Thoracic aorta (tissue), 2 donors: ENCODE data around the gene CUBN. TPM values are rescaled to one million over a fixed set of nuclear protein-coding genes. Genes with fewer than 3 reads are reported as not detected.

Experiments
- ATAC-seq: fragments of 150-250 bp; one replicate; pipeline ENCODE4 v1.8.0; 2017; ENCODE audit warnings: low read depth; ENCODE audit not compliant: insufficient number of reproducible peaks, low FRiP score
- DNase-seq: peaks from one replicate; pipeline ENCODE4 v3.0.0-alpha.2; 2020; ENCODE audit warnings: low spot score
- H3K27ac ChIP-seq, 2 donors: fragments of 200-600 bp; sonication (generic); 1 replicate in 1 of 2; 2 replicates in 1 of 2; pipeline ENCODE4 v1.5.1; 2016; ENCODE audit warnings: mild to moderate bottlenecking in 2 of 2, moderate library complexity in 2 of 2
- H3K27me3 ChIP-seq: fragments of 200-600 bp; sonication (generic); replicated peaks from 2 replicates; pipeline ENCODE4 v1.6.0; 2016; ENCODE audit warnings: mild to moderate bottlenecking; ENCODE audit not compliant: insufficient read depth
- H3K36me3 ChIP-seq: fragments of 200-600 bp; sonication (generic); one replicate; pipeline ENCODE4 v1.5.1; 2016
- H3K4me1 ChIP-seq, 2 donors: fragments of 200-600 bp; sonication (generic); 1 replicate in 1 of 2; 2 replicates in 1 of 2; pipeline versions ENCODE4 v1.5.1 to v1.6.0; 2016; ENCODE audit warnings: low read depth in 2 of 2, mild to moderate bottlenecking in 1 of 2; ENCODE audit not compliant: control insufficient read depth in 1 of 2
- H3K4me3 ChIP-seq: fragments of 200-600 bp; sonication (generic); 2 replicates; pipeline ENCODE4 v1.5.1; 2016; ENCODE audit warnings: mild to moderate bottlenecking
- H3K9me3 ChIP-seq: fragments of 200-600 bp; sonication (generic); 2 replicates; pipeline ENCODE4 v1.5.1; 2016
- total RNA-seq, 2 donors: library from RNA; depleted of rRNA; stranded (reverse); fragments of >200 nt; gene quantifications; one replicate each; pipeline versions ENCODE4 v1.1.0 to v1.2.3, GENCODE V29; 2016
- TF ChIP-seq, protein P1 (sequence below): fragments of 200-600 bp; sonication (generic); IDR thresholded peaks from one replicate; pipeline ENCODE4 v1.5.1; 2019; ENCODE audit warnings: antibody characterized with exemption

The CUBN gene
- total RNA-seq, 2 donors from 2014 or later, result 4.1 to 4.6 TPM

- Histone ChIP-seq H3K9me3 (no peaks in the 10 kb centered on the region), H3K4me3 (peak within 1 kb of the TSS; percentile 78), H3K27ac (peak within 1 kb of the TSS; percentile 83 to 96), H3K4me1 (peaks cover 7 to 46% of the 10 kb centered on the region in 2 donors), H3K27me3 (no peaks in the 10 kb centered on the region), H3K36me3 (no peaks in the 10 kb centered on the region)
- ATAC-seq (peak; percentile 99), DNase-seq (peak; percentile 100)
- TF ChIP-seq, protein P1, sequence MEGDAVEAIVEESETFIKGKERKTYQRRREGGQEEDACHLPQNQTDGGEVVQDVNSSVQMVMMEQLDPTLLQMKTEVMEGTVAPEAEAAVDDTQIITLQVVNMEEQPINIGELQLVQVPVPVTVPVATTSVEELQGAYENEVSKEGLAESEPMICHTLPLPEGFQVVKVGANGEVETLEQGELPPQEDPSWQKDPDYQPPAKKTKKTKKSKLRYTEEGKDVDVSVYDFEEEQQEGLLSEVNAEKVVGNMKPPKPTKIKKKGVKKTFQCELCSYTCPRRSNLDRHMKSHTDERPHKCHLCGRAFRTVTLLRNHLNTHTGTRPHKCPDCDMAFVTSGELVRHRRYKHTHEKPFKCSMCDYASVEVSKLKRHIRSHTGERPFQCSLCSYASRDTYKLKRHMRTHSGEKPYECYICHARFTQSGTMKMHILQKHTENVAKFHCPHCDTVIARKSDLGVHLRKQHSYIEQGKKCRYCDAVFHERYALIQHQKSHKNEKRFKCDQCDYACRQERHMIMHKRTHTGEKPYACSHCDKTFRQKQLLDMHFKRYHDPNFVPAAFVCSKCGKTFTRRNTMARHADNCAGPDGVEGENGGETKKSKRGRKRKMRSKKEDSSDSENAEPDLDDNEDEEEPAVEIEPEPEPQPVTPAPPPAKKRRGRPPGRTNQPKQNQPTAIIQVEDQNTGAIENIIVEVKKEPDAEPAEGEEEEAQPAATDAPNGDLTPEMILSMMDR, result no peak
Observed at GRCh38 chr10:16817125-16818019, 312.2 kb downstream of the CUBN start, which contains the start of gene RSU1. Gene RSU1 (minus strand): TSS chr10:16817424. CDS start chr10:16817081, 343 bp downstream.

DNA sequence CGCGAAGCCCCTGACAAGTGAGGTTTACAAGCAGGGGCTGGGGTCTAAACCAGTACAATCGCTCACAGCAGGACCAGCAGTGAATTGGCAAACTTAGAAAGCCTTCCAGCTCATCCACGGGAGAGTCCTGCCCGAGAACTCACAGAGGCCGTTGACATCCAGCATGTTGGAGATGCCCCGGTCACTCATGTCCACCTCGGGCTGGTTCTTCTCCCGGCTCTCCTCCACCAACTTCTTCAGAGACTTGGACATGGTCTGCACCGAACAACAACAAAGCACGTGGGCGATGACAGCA, 312.8 kb downstream of the CUBN start:
- H3K4me3 ChIP-seq, result peak overlapping the region; percentile 78

GRCh38 chr10:16816171-16816570, 313.4 kb downstream of the CUBN start:
- TF ChIP-seq, protein P1, result no peak
- Histone ChIP-seq H3K36me3 (no peaks in the 10 kb centered on the region), H3K4me1 (peaks cover 7 to 46% of the 10 kb centered on the region in 2 donors), H3K4me3 (peak overlapping the region; percentile 78), H3K27ac (no peak overlapping the region), H3K27me3 (no peaks in the 10 kb centered on the region), H3K9me3 (no peaks in the 10 kb centered on the region)
- ATAC-seq (no peak), DNase-seq (no peak)

More for the DNA sequence above, 312.8 kb downstream of the CUBN start:
- DNase-seq (no peak), ATAC-seq (no peak)
- Histone ChIP-seq H3K27me3 (no peaks in the 10 kb centered on the region), H3K4me1 (peaks cover 7 to 46% of the 10 kb centered on the region in 2 donors), H3K36me3 (no peaks in the 10 kb centered on the region), H3K9me3 (no peaks in the 10 kb centered on the region), H3K27ac (peak overlapping the region; percentile 58 to 77)
- TF ChIP-seq, protein P1, result no peak

GRCh38 chr10:16814012-16814411, 315.6 kb downstream of the CUBN start:
- no peak for ATAC-seq
- H3K27ac ChIP-seq, result no peak overlapping the region
- DNase-seq, result no peak
- no peaks in the 10 kb centered on the region for H3K36me3 ChIP-seq
- TF ChIP-seq, protein P1, result no peak
- no peaks in the 10 kb centered on the region for H3K27me3 ChIP-seq
- peaks cover 7 to 46% of the 10 kb centered on the region in 2 donors for H3K4me1 ChIP-seq
- H3K9me3 ChIP-seq, result no peaks in the 10 kb centered on the region
- H3K4me3 ChIP-seq, result no peak overlapping the region

- TF ChIP-seq, protein P1, result no peak
- no peak for ATAC-seq
Observed at GRCh38 chr10:16812676-16813075, 316.9 kb downstream of the CUBN start.

More at GRCh38 chr10:16812676-16813075, 316.9 kb downstream of the CUBN start:
- H3K36me3 ChIP-seq, result no peaks in the 10 kb centered on the region
- H3K27me3 ChIP-seq, result no peaks in the 10 kb centered on the region
- H3K4me3 ChIP-seq, result no peak overlapping the region
- DNase-seq, result no peak
- H3K4me1 ChIP-seq, result peaks cover 2 to 40% of the 10 kb centered on the region in 2 donors
- H3K9me3 ChIP-seq, result no peaks in the 10 kb centered on the region
- H3K27ac ChIP-seq, result no peak overlapping the region
